Osteoblast (primary cell): Measurements from ENCODE around the gene COBL. TPM values are rescaled to one million over a fixed set of nuclear protein-coding genes. Genes with fewer than 3 reads are reported as not detected.

Source experiments
- DNase-seq: peaks from one replicate; pipeline ENCODE4 v3.0.0; 2011; ENCODE audit warnings: low spot score, mixed read lengths; ENCODE audit not compliant: insufficient read length; ENCODE audit errors: missing footprints
- H2AFZ ChIP-seq: 2 replicates; pipeline ENCODE4 v1.6.0; 2011; ENCODE audit warnings: mild to moderate bottlenecking, low read length
- H3K27ac ChIP-seq: 2 replicates; pipeline ENCODE4 v1.5.1; 2011; ENCODE audit warnings: mild to moderate bottlenecking, low read depth, low read length, moderate library complexity
- H3K27me3 ChIP-seq: 2 replicates; pipeline ENCODE4 v1.6.0; 2012; ENCODE audit warnings: mild to moderate bottlenecking, control low read depth, inconsistent platforms, low read length, moderate library complexity; ENCODE audit not compliant: insufficient read depth
- H3K36me3 ChIP-seq: 2 replicates; pipeline ENCODE4 v1.5.1; 2011; ENCODE audit warnings: mild to moderate bottlenecking, low read length, control low read depth, moderate library complexity; ENCODE audit not compliant: insufficient read depth
- H3K4me1 ChIP-seq: 2 replicates; pipeline ENCODE4 v1.5.1; 2011; ENCODE audit warnings: mild to moderate bottlenecking, low read length, control low read depth, moderate library complexity; ENCODE audit not compliant: insufficient read depth
- H3K4me2 ChIP-seq: 2 replicates; pipeline ENCODE4 v1.6.0; 2011; ENCODE audit warnings: mild to moderate bottlenecking, low read length; ENCODE audit not compliant: insufficient read depth
- H3K4me3 ChIP-seq: fragments of 200-600 bp; sonication (generic); 3 replicates; pipeline ENCODE4 v1.5.1; 2012; ENCODE audit warnings: mild to moderate bottlenecking, low read length, inconsistent platforms; ENCODE audit not compliant: insufficient read depth
- H3K79me2 ChIP-seq: 2 replicates; pipeline ENCODE4 v1.6.0; 2012; ENCODE audit warnings: mild to moderate bottlenecking, low read length, control low read depth, inconsistent platforms; ENCODE audit not compliant: insufficient read depth
- H3K9me3 ChIP-seq: 2 replicates; pipeline ENCODE4 v1.5.1; 2011; ENCODE audit warnings: low read depth, low read length, control low read depth
- H4K20me1 ChIP-seq: 2 replicates; pipeline ENCODE4 v1.6.0; 2012; ENCODE audit warnings: mild to moderate bottlenecking, low read length, control low read depth; ENCODE audit not compliant: insufficient read depth
- CTCF ChIP-seq: IDR thresholded peaks from 2 replicates; pipeline ENCODE4 v1.5.1; 2011; ENCODE audit warnings: mild to moderate bottlenecking, low read depth, low read length, moderate library complexity; ENCODE audit errors: extremely low read depth
- total RNA-seq: library from RNA; depleted of rRNA; stranded (reverse); fragments of >200 nt; gene quantifications from 2 replicates; pipeline ENCODE4 v1.2.3, GENCODE V29; 2012

COBL gene
- total RNA-seq, 1 donor = under 0.01 TPM

GRCh38 chr7:51148216-51148615 is 168.4 kb downstream of the COBL start:
- H4K20me1 ChIP-seq = no peaks in the 10 kb centered on the region

GRCh38 chr7:51146816-51147586 is 169.6 kb downstream of the COBL start:
- no peaks in the 10 kb centered on the region for H3K4me1 ChIP-seq
- TF ChIP-seq CTCF = no peak

More at GRCh38 chr7:51148216-51148615, 168.4 kb downstream of the COBL start:
- no peak for TF ChIP-seq CTCF
- no peak for DNase-seq
- no peak overlapping the region for H3K4me3 ChIP-seq
- no peak overlapping the region for H3K27ac ChIP-seq
- H3K4me1 ChIP-seq = no peaks in the 10 kb centered on the region
- H3K27me3 ChIP-seq = peaks cover 18% of the 10 kb centered on the region
- H3K9me3 ChIP-seq = peaks cover 6% of the 10 kb centered on the region
- H3K79me2 ChIP-seq = no peaks in the 10 kb centered on the region
- H3K4me2 ChIP-seq = no peak overlapping the region
- no peak overlapping the region for H2AFZ ChIP-seq
- no peaks in the 10 kb centered on the region for H3K36me3 ChIP-seq

GRCh38 chr7:51144178-51144577 is 172.4 kb downstream of the COBL start:
- Histone ChIP-seq H3K36me3 (no peaks in the 10 kb centered on the region), H4K20me1 (no peaks in the 10 kb centered on the region), H3K4me1 (peaks cover 4% of the 10 kb centered on the region), H3K9me3 (peaks cover 6% of the 10 kb centered on the region), H3K27ac (no peak overlapping the region), H3K79me2 (no peaks in the 10 kb centered on the region), H3K4me3 (no peak overlapping the region), H2AFZ (no peak overlapping the region), H3K27me3 (peaks cover 20% of the 10 kb centered on the region), H3K4me2 (no peak overlapping the region)
- no peak for TF ChIP-seq CTCF
- no peak for DNase-seq

More at GRCh38 chr7:51146816-51147586, 169.6 kb downstream of the COBL start:
- Histone ChIP-seq H3K4me2 (no peak overlapping the region), H3K79me2 (no peaks in the 10 kb centered on the region), H2AFZ (no peak overlapping the region), H3K27ac (no peak overlapping the region), H3K9me3 (peaks cover 6% of the 10 kb centered on the region), H3K36me3 (no peaks in the 10 kb centered on the region), H3K4me3 (no peak overlapping the region), H4K20me1 (no peaks in the 10 kb centered on the region), H3K27me3 (peaks cover 25% of the 10 kb centered on the region)
- no peak for DNase-seq

GRCh38 chr7:51142741-51143385 is 173.7 kb downstream of the COBL start:
- DNase-seq = no peak
- H3K4me2 ChIP-seq = no peak overlapping the region
- H2AFZ ChIP-seq = no peak overlapping the region
- peaks cover 18% of the 10 kb centered on the region for H3K27me3 ChIP-seq
- peaks cover 6% of the 10 kb centered on the region for H3K9me3 ChIP-seq
- no peak for TF ChIP-seq CTCF
- no peak overlapping the region for H3K27ac ChIP-seq
- H3K4me3 ChIP-seq = no peak overlapping the region
- H3K36me3 ChIP-seq = no peaks in the 10 kb centered on the region
- H4K20me1 ChIP-seq = no peaks in the 10 kb centered on the region
- no peaks in the 10 kb centered on the region for H3K79me2 ChIP-seq
- H3K4me1 ChIP-seq = peaks cover 4% of the 10 kb centered on the region
